Naive thymus-derived CD4-positive, alpha-beta T cell (primary cell): Measurements from ENCODE around the gene HDAC10. TPM values are rescaled to one million over a fixed set of nuclear protein-coding genes. Genes with fewer than 3 reads are reported as not detected.

Experiments used
- ATAC-seq: fragments of 150-1000 bp; cut with Tn5 transposase; 2 replicates; pipeline ENCODE4 v1.10.0; 2021; ENCODE audit warnings: mild to moderate bottlenecking, moderate library complexity
- CTCF ChIA-PET: fragments of 350-600 bp; sonication (Branson Sonifier 250); formaldehyde crosslinking; loops from one replicate; lab custom pipeline; 2021; ENCODE audit warnings: antibody characterized with exemption; lab: Charles Lee
- POLR2A ChIA-PET: fragments of 350-600 bp; sonication (Branson Sonifier 250); formaldehyde crosslinking; loops from one replicate; lab custom pipeline; 2021; ENCODE audit warnings: antibody characterized with exemption, inconsistent platforms; lab: Charles Lee
- DNase-seq, 9 donors: peaks; one replicate each; pipeline versions ENCODE4 v3.0.0 to v3.0.0-alpha.2; 2020 to 2022; ENCODE audit warnings: mixed read lengths in 1 of 9
- H3K27ac ChIP-seq: one replicate; pipeline ENCODE4 v1.7.0; 2013; ENCODE audit warnings: mild to moderate bottlenecking, low read depth, low read length, moderate library complexity
- H3K27me3 ChIP-seq, 2 donors: one replicate each; pipeline ENCODE4 v1.7.0; 2013; ENCODE audit warnings: low read length in 2 of 2, mild to moderate bottlenecking in 2 of 2, moderate library complexity in 2 of 2; ENCODE audit not compliant: control insufficient read depth in 2 of 2, insufficient read depth in 2 of 2
- H3K36me3 ChIP-seq, 3 experiments: 1 replicate in 2 of 3; 2 replicates in 1 of 3; pipeline ENCODE4 v1.7.0; 2013; ENCODE audit warnings: low read length in 3 of 3, mild to moderate bottlenecking in 3 of 3, moderate library complexity in 1 of 3; ENCODE audit not compliant: insufficient read depth in 3 of 3, control insufficient read depth in 2 of 3
- H3K4me1 ChIP-seq, 2 donors: one replicate each; pipeline ENCODE4 v1.7.0; 2013; ENCODE audit warnings: low read length in 2 of 2, mild to moderate bottlenecking in 2 of 2, moderate library complexity in 1 of 2; ENCODE audit not compliant: control insufficient read depth in 2 of 2, insufficient read depth in 2 of 2
- H3K4me3 ChIP-seq: 2 replicates; pipeline ENCODE4 v1.7.0; 2013; ENCODE audit warnings: mild to moderate bottlenecking, low read length
- H3K9me3 ChIP-seq, 3 experiments: 1 replicate in 2 of 3; 2 replicates in 1 of 3; pipeline ENCODE4 v1.7.0; 2013; ENCODE audit warnings: low read length in 3 of 3; ENCODE audit not compliant: control insufficient read depth in 2 of 3
- H3K27ac Mint-ChIP-seq, 9 donors: one replicate each; pipeline ENCODE4 v1.8.0; 2020 to 2022; ENCODE audit warnings: mixed read lengths in 9 of 9, mild to moderate bottlenecking in 8 of 9, moderate library complexity in 5 of 9, inconsistent platforms in 2 of 9
- H3K27me3 Mint-ChIP-seq, 5 donors: one replicate each; pipeline ENCODE4 v1.8.0; 2021 to 2022; ENCODE audit warnings: mixed read lengths in 5 of 5, mild to moderate bottlenecking in 1 of 5
- H3K36me3 Mint-ChIP-seq, 5 donors: one replicate each; pipeline ENCODE4 v1.8.0; 2020 to 2022; ENCODE audit warnings: mixed read lengths in 5 of 5, mild to moderate bottlenecking in 3 of 5, inconsistent platforms in 1 of 5
- H3K4me1 Mint-ChIP-seq, 7 donors: one replicate each; pipeline ENCODE4 v1.8.0; 2020 to 2022; ENCODE audit warnings: mixed read lengths in 7 of 7, mild to moderate bottlenecking in 3 of 7, inconsistent platforms in 1 of 7
- H3K4me3 Mint-ChIP-seq, 10 donors: one replicate each; pipeline ENCODE4 v1.8.0; 2020 to 2022; ENCODE audit warnings: mild to moderate bottlenecking in 10 of 10, mixed read lengths in 10 of 10, moderate library complexity in 6 of 10, inconsistent platforms in 2 of 10
- H3K9me3 Mint-ChIP-seq, 11 donors: one replicate each; pipeline ENCODE4 v1.8.0; 2020 to 2022; ENCODE audit warnings: mixed read lengths in 11 of 11, mild to moderate bottlenecking in 4 of 11, inconsistent platforms in 1 of 11, moderate library complexity in 1 of 11
- intact Hi-C, 2 donors: fragments of 100-400 bp; cut with micrococcal nuclease; formaldehyde crosslinking; loops; one replicate each; pipeline ENCODE4 v1.15.1; 2023
- polyA plus RNA-seq, 2 donors: library from polyadenylated mRNA; unstranded; fragments of 300-500 nt; fragmentation: Illumina TruSeq; gene quantifications; one replicate each; pipeline ENCODE4 v1.2.3, GENCODE V29; 2021
- total RNA-seq, 6 experiments: library from RNA in 5 of 6; stranded (reverse) in 5 of 6; gene quantifications; 1 replicate in 5 of 6; 2 replicates in 1 of 6; pipeline ENCODE4 v1.2.3 and lab custom pipeline; 2021 to 2026

The HDAC10 gene
- total and polyA plus RNA-seq, 7 experiments from 2014 or later: 7.1 to 139 (median 98.7) TPM

DNA sequence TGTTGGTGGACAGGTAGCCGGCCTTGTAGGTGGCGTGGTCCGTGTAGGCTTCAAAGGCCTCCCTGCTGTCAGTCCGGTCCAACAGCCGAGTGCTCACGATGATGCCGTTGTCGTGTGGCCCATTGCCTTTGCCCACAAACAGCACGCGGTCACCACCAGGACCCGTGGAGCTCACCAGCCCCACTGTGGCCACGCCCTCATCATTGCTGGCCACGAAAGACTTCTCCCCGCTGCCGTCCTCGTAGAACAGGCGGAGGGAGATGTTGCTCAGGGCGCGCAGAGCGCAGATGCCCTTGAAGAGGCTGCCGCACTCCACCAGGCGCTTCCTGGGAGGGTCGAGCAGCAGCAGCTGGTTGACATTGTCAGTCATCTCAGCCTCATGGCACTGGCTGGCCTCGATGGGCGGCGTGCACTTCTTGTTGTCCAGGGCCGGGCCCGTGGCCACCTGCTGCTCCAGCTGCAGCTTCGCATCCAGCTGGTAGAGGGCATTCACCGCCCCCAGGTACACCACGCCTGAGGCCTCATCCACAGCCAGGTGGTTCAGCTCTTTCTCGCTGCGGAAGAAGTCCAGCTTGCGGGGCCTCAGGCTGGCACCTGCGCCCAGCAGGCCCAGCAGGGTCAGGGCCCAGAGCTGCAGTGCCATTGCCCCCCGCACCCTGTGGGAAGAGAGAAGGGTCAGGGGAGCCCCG lies 39.0 kb upstream of the HDAC10 start:
- intact Hi-C loops: no loop called here
- H3K4me1 ChIP-seq: peaks cover 0 to 4% of the 10 kb centered on the region in 2 donors
- Mint-ChIP-seq H3K36me3 (no peaks in the 10 kb centered on the region), H3K27me3 (peaks cover 6 to 22% (median 17%) of the 10 kb centered on the region in 5 donors), H3K9me3 (no peaks in the 10 kb centered on the region), H3K4me3 (no peak overlapping the region), H3K4me1 (peaks cover 0 to 7% (median 6%) of the 10 kb centered on the region in 7 donors), H3K27ac (no peak overlapping the region)
- ChIA-PET CTCF (interaction anchor here (0.6 kb wide), 1 partner anchor 11 kb away, joined by 3 read pairs; no protein-coding TSS in a partner anchor), POLR2A (no interaction called here)
- no peaks in the 10 kb centered on the region for H3K27me3 ChIP-seq
- H3K36me3 ChIP-seq: no peaks in the 10 kb centered on the region
- no peak overlapping the region for H3K4me3 ChIP-seq
- no peaks in the 10 kb centered on the region for H3K9me3 ChIP-seq
- H3K27ac ChIP-seq: no peak overlapping the region
- DNase-seq (no peak), ATAC-seq (no peak)

DNA sequence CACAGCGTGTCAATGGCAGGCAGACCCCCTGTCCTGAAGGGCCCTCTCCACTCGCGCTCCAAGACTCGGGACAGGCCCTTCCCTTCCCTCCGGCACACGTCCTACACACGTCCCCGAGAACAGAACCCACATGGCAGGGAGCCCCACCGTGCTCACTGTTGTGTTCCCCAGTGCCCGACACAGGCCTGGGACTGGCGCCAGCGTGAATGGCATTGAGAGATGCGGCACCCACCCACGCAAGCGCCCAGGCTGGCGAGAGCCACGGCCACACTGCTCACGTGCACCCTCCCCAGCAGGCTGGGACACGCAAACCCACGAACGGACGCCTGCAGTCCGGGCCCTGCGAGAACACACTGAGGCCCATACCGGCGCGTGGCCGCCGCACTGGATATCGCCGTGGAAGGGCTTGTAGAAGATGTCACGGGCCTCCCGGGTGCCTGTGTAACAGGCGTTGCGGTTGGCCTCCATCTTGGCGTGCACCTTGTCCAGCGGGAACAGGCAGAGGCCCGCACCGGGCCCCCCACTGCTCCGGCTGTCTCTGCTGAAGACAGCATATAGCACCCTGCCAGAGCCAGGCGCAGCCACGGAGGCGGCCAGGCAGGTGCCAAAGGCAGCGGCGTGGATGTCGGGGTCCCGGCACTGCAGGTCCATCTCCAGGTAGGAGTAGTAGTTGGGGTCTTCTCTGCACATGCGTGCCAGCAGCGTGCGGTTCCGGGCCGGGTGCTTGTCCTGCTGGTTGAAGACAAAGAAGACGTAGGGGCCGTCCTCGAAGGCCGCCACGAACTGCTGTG lies 38.3 kb upstream of the HDAC10 start:
- intact Hi-C loops: no loop called here
- CTCF ChIA-PET: no interaction called here
- H3K27me3 Mint-ChIP-seq: peaks cover 6 to 22% (median 15%) of the 10 kb centered on the region in 5 donors

DNA sequence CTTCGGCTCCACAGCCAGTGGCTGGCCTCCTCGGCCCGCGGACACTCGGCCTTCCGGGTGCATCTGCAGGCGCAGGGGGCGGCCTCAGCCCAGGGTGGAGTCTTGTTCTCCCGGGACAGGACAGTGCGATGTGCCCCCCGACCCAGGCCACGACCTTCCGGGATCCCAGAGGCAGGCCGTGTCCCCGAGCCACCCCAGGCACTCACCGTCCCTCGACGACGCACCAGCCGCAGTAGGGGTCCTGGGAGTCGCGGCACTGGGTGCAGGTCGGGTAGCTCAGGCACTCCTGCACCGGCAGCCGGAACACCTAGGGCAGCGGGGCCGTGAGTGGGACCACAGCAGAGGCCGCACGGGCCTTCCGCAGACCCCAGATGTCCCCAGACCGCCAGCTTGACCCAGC lies 36.7 kb upstream of the HDAC10 start:
- no peak overlapping the region for H3K4me3 Mint-ChIP-seq
- Histone ChIP-seq H3K27me3 (no peaks in the 10 kb centered on the region), H3K9me3 (no peaks in the 10 kb centered on the region), H3K4me3 (no peak overlapping the region), H3K36me3 (no peaks in the 10 kb centered on the region), H3K27ac (no peak overlapping the region), H3K4me1 (peaks cover 0 to 4% of the 10 kb centered on the region in 2 donors)
- DNase-seq: no peak
- CTCF ChIA-PET: no interaction called here
- peaks cover 4 to 20% (median 9%) of the 10 kb centered on the region in 5 donors for H3K27me3 Mint-ChIP-seq
- H3K36me3 Mint-ChIP-seq: no peaks in the 10 kb centered on the region
- H3K9me3 Mint-ChIP-seq: no peaks in the 10 kb centered on the region
- ATAC-seq: no peak
- POLR2A ChIA-PET: no interaction called here
- peaks cover 0 to 5% (median 4%) of the 10 kb centered on the region in 7 donors for H3K4me1 Mint-ChIP-seq
- H3K27ac Mint-ChIP-seq: no peak overlapping the region
- intact Hi-C loops: no loop called here

More for the DNA sequence above, 38.3 kb upstream of the HDAC10 start:
- no peaks in the 10 kb centered on the region for H3K9me3 Mint-ChIP-seq
- no peak for DNase-seq
- no peaks in the 10 kb centered on the region for H3K36me3 Mint-ChIP-seq
- no peak overlapping the region for H3K4me3 ChIP-seq
- H3K27ac Mint-ChIP-seq: no peak overlapping the region
- no peaks in the 10 kb centered on the region for H3K36me3 ChIP-seq
- no peak overlapping the region for H3K4me3 Mint-ChIP-seq
- no peak overlapping the region for H3K27ac ChIP-seq
- no peaks in the 10 kb centered on the region for H3K9me3 ChIP-seq
- no peaks in the 10 kb centered on the region for H3K27me3 ChIP-seq
- POLR2A ChIA-PET: no interaction called here
- peaks cover 0 to 4% of the 10 kb centered on the region in 2 donors for H3K4me1 ChIP-seq
- peaks cover 0 to 7% (median 6%) of the 10 kb centered on the region in 7 donors for H3K4me1 Mint-ChIP-seq
- ATAC-seq: no peak

DNA sequence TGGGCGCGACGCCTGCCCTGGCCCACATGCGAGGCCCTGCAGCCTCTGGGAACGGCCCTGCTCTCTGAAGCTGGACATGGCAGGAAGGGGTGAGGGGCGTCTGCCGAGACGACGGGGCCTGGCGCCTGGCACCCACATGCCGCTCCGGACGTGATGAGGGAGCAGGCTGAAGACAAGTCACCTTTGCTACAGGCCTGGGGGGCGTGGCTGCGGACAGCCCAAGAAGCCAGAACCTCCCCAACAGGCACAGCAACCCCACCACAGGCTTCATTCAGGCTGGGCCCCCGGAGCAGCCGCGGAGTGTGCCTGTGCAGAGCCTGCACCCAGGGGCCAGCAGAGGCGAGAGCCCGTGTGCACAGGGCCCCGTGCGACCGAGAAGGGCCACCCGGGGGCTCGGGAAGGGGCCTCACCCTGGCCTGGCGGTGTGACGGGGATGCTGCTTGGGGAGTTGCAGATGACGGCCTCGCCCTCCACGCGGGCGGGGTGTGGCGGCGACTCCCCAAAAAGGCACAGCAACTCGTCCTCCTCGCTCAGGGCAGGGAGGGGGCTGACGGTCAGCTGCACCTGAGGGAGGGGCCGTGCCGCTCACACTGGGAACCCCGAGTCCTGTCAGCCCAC lies 35.7 kb upstream of the HDAC10 start:
- Histone ChIP-seq H3K9me3 (no peaks in the 10 kb centered on the region), H3K4me3 (no peak overlapping the region), H3K27ac (no peak overlapping the region), H3K4me1 (no peaks in the 10 kb centered on the region), H3K27me3 (no peaks in the 10 kb centered on the region), H3K36me3 (no peaks in the 10 kb centered on the region)
- no peak overlapping the region for H3K27ac Mint-ChIP-seq
- H3K4me3 Mint-ChIP-seq: no peak overlapping the region
- DNase-seq: no peak
- ChIA-PET POLR2A (no interaction called here), CTCF (no interaction called here)
- H3K9me3 Mint-ChIP-seq: no peaks in the 10 kb centered on the region
- intact Hi-C loops: no loop called here
- H3K27me3 Mint-ChIP-seq: peaks cover 0 to 12% (median under 1%) of the 10 kb centered on the region in 5 donors
- H3K4me1 Mint-ChIP-seq: no peaks in the 10 kb centered on the region
- H3K36me3 Mint-ChIP-seq: no peaks in the 10 kb centered on the region
- no peak for ATAC-seq

DNA sequence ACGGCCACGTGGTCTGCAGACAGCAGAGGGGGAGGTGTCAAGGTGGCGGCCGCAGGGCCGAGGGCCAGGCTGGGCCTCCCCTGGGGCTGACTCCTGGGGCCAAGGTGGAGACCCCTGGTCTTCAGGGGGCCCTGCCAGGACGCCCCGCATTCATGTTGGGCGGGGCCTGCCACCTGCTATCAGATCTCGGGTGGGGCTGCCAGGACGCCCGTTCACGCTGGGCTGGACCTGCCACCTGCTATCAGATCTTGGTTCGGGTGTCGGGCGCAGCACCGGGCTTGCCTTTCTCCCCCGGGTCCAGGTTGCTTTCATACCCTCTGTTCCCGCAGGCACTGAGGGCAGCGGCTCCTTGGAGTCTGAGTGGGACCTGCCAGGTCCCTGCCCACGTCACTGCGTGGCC lies 35.2 kb upstream of the HDAC10 start:
- intact Hi-C loops: no loop called here
- H3K4me3 ChIP-seq: no peak overlapping the region
- CTCF ChIA-PET: no interaction called here
- H3K27ac ChIP-seq: no peak overlapping the region
- no peak for DNase-seq
- POLR2A ChIA-PET: no interaction called here
- no peaks in the 10 kb centered on the region for H3K27me3 ChIP-seq
- no peaks in the 10 kb centered on the region for H3K4me1 Mint-ChIP-seq
- ATAC-seq: no peak
- H3K27ac Mint-ChIP-seq: no peak overlapping the region
- no peaks in the 10 kb centered on the region for H3K36me3 ChIP-seq
- no peak overlapping the region for H3K4me3 Mint-ChIP-seq
- H3K27me3 Mint-ChIP-seq: peaks cover 0 to 9% (median 0%) of the 10 kb centered on the region in 5 donors
- no peaks in the 10 kb centered on the region for H3K9me3 Mint-ChIP-seq
- no peaks in the 10 kb centered on the region for H3K9me3 ChIP-seq
- H3K36me3 Mint-ChIP-seq: no peaks in the 10 kb centered on the region
- no peaks in the 10 kb centered on the region for H3K4me1 ChIP-seq

DNA sequence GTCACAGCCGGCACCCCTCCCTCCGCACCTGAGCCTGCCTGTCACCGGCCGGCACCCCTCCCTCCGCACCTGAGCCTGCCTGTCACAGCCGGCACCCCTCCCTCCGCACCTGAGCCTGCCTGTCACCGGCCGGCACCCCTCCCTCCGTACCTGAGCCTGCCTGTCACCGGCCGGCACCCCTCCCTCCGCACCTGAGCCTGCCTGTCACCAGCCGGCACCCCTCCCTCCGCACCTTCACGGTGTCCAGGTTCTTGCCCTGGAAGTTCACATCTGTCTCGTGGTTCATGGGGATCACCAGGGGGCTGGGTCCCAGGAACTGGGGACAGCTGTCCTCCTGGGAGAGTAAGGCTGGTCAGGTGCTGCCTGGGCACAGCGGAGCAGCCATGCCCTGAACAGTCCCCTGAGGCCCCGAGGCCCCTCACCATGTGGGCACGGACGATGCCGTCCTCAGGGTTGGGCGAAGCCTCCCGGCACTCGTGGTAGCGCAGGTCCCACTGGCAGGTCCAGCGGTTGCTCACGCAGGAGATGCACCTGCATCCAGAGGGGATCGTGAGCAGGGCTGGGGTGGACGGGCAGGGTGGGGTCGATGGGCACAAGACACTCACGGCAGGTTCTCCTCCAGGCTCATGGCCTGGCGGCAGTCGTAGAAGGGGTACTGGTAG lies 34.6 kb upstream of the HDAC10 start:
- Histone ChIP-seq H3K9me3 (no peaks in the 10 kb centered on the region), H3K27me3 (no peaks in the 10 kb centered on the region), H3K36me3 (no peaks in the 10 kb centered on the region), H3K27ac (no peak overlapping the region), H3K4me3 (no peak overlapping the region), H3K4me1 (no peaks in the 10 kb centered on the region)
- no peaks in the 10 kb centered on the region for H3K9me3 Mint-ChIP-seq
- ChIA-PET POLR2A (no interaction called here), CTCF (no interaction called here)
- H3K4me1 Mint-ChIP-seq: no peaks in the 10 kb centered on the region
- H3K4me3 Mint-ChIP-seq: no peak overlapping the region
- H3K27ac Mint-ChIP-seq: no peak overlapping the region
- peaks cover 0 to 9% (median 0%) of the 10 kb centered on the region in 5 donors for H3K27me3 Mint-ChIP-seq
- ATAC-seq (no peak), DNase-seq (no peak)
- intact Hi-C loops: no loop called here
- H3K36me3 Mint-ChIP-seq: no peaks in the 10 kb centered on the region
